Inflammatory macrophage treated with lipopolysaccharide for 1 hour (primary cell): ENCODE data around the gene OR6J1.
"Not testable (repeated sequence)": the region's sequence is repeated elsewhere in the genome, so short reads cannot be mapped to it uniquely, and the experiment has no call there.

Experiments
- DNase-seq, 2 donors: peaks; one replicate each; pipeline ENCODE4 v3.0.0-alpha.2; 2020 to 2022

Gene OR6J1

GRCh38 chr14:22644305-22644635 lies at the start of gene OR6J1:
OR6J1 (minus strand) TSS chr14:22644352; CDS start chr14:22634811, 9,541 bp downstream.
- DNase-seq: no peak

- no peak for DNase-seq
Observed at GRCh38 chr14:22692194-22692593, 48.0 kb upstream of the OR6J1 start.

- peak; percentile 57 to 75 for DNase-seq
Observed at GRCh38 chr14:22691171-22691570, 47.0 kb upstream of the OR6J1 start.

DNA sequence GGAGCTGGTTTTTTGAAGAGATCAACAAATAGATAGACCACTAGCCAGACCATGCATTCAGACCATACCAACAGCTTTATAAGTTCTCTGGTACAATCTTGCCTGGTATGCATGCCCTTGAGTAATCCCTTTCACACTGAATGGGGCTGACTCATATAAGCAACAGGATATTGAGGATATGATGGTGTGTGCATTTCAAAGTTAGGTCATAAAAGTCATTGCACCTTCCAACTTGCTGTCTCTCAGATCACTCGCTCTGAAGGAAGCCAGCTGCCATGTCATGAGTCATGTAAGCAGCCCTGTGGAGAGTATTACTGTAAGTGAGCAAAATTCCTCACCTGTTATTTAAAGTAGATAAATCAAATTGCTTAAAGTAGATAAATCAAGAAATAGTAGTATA lies 45.0 kb upstream of the OR6J1 start:
- DNase-seq: peak; percentile 59 to 80

DNA sequence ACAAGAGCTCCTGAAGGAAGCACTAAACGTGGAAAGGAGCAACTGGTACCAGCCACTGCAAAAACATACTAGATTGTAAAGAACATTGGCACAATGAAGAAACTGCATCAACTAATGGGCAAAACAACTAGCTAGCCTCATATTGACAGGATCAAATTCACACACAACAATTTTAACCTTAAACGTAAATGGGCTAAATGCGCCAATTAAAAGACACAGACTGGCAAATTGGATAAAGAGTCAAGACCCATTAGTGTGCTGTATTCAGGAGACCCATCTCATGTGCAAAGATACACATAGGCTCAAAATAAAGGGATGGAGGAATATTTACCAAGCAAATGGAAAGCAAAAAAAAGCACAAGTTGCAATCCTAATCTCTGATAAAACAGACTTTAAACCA lies 43.8 kb upstream of the OR6J1 start:
- DNase-seq: not testable (repeated sequence)

DNA sequence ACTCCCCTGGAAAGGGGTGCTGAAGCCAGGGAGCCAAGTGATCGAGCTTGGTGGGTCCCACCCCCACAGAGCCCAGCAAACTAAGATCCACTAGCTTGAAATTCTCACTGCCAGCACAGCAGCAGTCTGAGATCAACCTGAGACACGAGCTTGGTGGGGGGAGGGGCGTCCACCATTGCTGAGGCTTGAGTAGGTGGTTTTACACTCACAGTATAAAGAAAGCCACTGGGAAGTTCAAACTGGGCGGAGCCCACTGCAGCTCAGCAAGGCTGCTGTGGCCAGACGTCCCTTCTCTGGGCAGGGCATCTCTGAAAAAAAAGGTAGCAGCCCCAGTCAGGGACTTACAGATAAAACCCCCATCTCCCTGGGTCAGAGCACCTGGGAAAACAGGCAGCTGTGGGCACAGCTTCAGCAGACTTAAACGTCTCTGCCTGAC lies 42.0 kb upstream of the OR6J1 start:
- peak; percentile 20 to 44 for DNase-seq

DNA sequence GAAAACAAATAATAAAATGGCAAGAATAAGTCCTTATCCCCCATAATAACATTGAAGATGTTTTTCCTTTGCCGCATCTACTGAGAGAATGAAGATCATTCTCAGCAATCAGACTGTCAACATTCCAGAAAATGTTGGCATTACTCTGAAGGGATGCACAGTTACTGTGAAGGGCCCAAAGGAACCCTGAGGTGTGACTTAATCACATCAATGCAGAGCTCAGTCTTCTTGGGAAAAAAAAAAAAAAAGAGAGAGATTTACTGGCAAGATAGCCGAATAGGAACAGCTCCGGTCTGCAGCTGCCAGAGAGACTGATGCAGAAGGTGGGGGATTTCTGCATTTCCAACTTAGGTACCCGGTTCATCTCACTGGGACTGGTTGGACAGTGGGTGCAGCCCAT lies 41.3 kb upstream of the OR6J1 start:
- DNase-seq: no peak

- DNase-seq: not testable (repeated sequence)
Observed at GRCh38 chr14:22683428-22683827, 39.3 kb upstream of the OR6J1 start.

- DNase-seq: peak in 1 of 2 donors; percentile 43
Observed at GRCh38 chr14:22678221-22678620, 34.1 kb upstream of the OR6J1 start.

GRCh38 chr14:22677551-22677950 lies 33.4 kb upstream of the OR6J1 start:
- DNase-seq: not testable (repeated sequence)

DNA sequence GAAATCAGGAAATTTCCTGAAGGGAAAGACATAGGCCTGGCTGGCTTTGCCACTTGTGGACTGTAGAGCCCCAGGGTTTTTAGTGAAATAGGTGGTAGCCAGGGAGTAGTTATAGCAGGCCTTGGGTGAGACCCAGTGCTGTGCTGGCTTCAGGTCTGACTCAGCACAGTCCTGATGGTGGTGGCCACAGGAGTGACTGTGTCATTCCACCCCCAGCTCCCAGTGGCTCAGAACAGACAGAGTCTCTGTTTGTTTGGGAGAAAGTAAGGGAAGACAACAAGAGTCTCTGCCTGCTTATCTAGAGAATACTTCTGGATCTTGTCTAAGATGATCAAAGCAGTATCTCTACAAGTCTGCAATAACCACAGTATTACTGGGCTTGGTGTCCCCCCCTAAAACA lies 27.5 kb upstream of the OR6J1 start:
- DNase-seq: no peak

- no peak for DNase-seq
Observed at GRCh38 chr14:22668863-22669262, 24.7 kb upstream of the OR6J1 start.

GRCh38 chr14:22668417-22668816 lies 24.3 kb upstream of the OR6J1 start:
- DNase-seq: peak in 1 of 2 donors; percentile 60

DNA sequence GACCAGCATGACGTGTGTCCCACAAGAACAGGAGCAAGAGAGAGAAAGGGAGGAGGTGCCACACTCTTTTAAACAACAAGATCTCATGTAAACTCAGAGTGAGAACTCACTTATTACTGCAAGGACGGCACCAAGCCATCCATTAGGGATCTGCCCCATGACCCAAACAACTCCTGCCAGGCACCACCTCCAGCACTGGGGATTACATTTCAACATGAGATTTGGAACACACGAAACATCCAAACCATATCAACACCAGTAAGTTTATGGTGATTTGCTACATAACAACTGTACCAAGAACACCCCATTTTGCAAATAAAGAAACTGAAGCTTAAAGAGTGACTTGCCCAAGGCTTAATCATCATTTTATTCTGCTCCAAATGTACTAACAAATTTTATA lies 23.7 kb upstream of the OR6J1 start:
- no peak for DNase-seq

- DNase-seq: no peak
Observed at GRCh38 chr14:22666203-22666893, 22.2 kb upstream of the OR6J1 start.

DNA sequence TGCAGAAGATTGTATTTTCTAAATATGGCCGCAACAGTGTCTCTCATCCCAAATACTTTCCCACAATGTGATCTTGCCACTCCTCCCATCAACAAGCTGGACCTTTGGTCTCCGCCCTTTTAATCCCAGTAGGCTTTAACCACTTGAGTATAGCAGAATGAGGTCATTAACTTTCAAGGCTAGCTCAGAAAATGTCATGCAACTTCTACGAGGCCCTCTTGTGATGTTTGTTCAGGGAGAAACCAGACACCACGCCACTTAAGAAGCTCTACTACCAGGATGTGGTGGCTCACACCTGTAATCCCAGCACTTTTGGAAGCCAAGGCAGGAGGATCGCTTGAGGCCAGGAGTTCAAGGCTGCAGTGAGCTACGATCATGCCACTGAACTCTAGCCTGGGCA lies 20.1 kb upstream of the OR6J1 start:
- no peak for DNase-seq

DNA sequence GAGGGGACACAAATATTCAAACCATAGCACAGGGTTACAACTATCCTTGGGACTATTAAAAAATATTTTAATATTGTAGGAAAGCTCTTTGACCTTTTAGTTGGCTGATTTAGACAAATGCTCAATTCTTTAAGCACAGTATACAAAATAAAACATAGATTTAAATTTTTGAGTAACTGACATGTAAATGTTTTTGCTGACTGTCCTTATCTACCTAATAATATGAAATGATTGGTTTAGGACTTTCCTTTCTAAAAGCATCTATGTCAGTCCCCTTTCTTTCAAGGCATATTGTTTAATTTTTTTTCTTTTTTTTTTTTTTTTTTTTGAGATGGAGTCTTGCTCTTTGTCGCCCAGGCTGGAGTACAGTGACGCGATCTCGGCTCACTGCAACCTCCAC lies 16.5 kb upstream of the OR6J1 start:
- no peak for DNase-seq

DNA sequence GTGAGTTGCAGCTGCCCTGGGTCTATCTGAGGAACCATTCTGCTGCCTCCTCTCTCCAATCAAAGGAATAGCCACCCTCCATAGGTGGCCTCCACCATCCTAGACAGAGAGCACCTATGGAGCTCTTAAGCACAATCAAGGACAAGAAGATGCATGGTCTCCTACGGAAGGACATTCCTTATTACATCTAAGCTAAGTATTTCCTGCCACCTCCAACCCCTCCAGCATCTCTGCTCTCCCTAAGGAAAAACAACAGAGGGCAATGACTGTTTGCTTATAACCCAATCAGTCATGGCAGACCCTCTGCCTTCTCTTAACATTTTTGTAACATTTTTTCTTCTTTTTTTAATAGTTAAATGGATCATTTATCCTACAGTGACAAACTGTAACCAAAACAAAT lies 14.8 kb upstream of the OR6J1 start:
- no peak for DNase-seq

DNA sequence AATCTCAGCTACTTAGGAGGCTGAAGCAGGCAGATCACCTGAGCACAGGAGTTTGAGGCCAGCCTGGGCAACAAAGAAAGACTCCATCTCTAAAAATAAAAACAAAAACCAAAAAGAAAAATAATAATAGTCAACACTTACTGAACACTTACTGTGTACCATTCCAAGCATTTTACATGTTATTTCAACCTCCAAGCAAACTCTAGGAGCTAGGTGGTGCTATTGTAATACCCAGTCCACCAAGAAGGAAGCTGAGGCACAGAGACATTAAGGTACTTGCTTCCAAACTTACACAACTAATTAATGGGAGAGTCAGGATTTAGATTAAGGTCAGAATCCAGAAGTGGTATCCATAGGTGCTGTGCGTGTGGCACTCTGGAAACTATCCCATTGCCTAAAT lies 13.7 kb upstream of the OR6J1 start:
- DNase-seq: peak; percentile 43 to 52

DNA sequence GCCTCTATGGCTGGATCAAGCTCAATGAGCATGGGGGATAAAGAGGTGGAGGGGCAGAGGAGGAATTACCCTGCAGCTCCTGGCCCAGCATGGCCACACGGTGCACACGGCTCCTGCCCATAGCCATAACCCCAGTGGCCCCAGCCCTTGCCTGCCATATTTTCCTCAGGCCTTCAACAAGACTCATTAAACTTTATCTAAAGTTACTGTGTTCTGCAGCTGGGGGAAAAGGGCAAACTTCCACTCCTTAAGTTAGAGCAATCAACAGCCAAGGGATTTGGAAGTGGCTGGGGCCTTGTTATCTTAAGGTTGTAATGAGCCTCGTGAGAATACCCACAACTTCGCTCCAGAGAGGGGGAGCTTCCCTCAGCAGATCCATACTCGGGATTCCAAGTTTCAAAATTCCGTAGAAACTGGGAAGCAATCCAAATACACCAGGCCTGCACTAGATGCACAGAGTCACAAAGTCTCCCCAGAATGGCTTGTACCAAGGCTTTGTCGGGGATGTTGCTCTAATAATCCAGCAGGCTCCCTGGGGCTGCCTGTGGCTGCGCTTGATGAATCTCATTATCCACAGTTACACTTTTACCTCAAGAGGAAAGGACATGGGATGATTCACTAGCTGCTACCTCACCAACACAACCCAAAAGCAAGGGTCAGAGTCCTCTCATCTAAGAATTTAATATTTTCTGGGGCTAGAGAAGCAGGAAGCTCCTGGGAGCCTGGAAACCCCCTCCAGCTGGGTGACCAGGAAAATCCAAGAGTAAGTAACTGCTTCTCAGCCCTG lies 13.0 kb upstream of the OR6J1 start:
- DNase-seq: peak in 1 of 2 donors; percentile 47

DNA sequence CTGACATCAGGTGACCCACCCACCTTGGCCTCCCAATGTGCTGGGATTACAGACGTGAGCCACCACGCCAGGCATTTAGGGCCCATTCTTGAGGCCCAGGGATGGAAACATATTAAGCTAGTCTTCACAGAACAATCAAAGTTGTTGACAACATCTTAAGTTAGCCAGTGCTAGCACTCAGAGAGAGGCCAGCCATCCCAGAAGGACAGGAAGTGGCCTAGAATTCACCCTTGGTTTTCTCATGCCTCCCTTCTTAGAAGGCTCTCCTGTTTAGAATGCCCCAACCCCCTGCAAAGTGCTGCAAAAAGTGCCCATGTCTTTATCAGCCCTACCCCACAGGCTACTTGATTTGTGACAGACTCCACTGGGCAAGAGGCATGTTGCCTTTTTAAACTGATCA lies 12.1 kb upstream of the OR6J1 start:
- DNase-seq: no peak

DNA sequence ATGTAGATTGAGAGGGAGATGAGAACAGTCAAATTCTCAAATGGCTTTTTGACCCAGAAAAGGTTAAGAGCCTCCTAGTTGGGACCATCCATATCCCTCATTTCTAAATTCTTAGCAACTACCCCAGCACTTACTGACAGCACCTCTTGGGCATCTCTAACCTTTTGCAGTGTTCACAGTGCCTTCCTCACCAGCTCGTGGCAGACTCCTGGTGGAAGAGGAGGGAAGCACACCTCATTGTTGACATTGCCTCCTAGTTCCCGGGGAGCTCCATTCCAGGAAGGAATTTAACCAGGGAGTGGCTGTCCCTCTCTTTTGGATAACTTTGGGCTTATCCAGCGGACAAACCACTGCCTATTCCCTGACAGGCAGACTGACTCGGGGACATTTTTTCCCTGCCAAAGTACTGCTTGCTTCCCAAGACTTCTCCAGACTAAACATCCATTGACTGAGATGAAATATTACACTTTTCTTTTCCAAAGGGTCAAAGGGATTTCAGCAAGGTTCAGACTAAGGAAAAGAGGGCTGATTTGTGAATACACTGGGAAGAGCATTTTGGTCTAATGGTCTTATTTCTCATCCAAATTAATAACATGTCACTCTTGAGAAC lies 9.0 kb upstream of the OR6J1 start:
- peak; percentile 49 to 81 for DNase-seq

DNA sequence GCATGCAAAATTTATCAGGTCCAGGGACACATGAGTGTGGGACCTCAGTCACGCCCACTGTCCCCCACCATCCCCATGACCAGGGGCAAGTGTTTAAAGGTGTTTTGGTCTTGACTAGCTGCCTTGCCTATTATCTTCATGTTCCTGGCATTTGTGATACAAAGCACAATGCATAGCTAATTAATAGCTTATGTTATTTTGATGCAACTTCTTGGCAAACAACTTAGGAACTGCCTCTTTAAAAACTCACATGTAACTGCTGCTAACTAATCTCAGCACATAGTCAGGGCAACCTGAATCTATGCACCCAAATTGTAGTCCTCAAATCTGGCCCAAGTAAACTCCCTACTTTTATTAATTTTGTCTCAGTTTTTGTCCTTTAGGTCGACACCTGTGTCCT lies 7.4 kb upstream of the OR6J1 start:
- no peak for DNase-seq

DNA sequence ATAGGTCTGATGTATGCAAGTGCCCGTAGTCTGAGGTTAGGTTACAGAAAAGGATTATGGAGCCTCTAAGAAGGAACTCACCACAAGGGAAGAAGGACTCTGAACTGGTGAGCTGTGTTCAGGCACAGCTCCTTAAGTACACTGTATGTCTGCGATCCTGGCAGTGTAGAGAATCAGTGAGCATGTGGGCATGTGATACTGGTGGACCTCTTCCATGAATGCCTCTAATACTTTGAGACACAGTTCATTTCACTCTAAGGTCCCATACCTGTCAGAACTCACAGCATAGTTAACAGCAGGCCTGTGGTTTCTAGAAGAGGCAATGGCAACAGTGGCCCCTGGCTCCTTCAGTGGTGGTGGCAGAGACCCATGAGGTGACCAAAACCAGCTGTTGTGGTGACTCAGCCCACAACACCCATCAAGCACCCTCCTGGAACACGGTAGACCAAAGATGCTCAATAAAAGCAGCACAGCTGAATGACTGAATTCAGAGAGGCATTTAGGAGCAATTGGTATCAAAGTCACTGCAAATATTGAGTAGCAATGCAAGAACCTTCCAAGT lies 6.9 kb upstream of the OR6J1 start:
- DNase-seq: no peak
